DMS53 (cell line): ENCODE results near the gene NDUFA11.
A peak's percentile ranks its signal among the peaks of the same experiment; 100 is the strongest.

Experiments
- DNase-seq: peaks from one replicate; lab custom pipeline; 2025; lab: John Stamatoyannopoulos, UW

The NDUFA11 gene

GRCh38 chr19:5903624-5904351 lies at the start of gene NDUFA11:
Gene NDUFA11, minus strand, starts transcription at chr19:5903790. Its CDS starts 82 bp downstream, at chr19:5903708.
- DNase-seq: peak; percentile 98

DNA sequence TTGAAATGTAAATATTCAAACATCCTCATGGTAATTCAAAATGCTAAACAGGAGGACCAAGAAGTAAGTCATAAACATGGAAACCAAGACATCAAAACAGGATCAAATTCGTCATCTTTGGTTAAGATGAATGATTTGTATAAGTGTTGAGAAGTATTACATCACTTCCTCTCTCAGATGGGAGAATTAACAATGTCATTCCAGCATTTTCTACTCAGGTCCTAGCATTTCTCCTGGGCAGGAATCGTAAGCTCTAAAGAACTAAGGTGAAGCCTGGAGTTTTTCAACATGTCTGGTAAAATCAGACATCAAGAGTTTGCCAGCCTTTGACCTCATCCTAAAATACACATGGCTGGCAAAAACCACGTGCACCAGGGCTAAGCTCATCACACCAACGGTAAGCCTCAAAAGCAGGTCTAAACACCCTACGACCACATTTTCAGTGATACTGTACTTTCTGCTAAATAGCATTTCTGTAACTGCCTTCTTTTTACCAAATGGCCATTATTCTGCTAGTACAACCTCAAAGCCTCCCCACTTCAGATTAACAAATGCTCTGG lies 49.5 kb upstream of the NDUFA11 start:
- no peak for DNase-seq

GRCh38 chr19:5952193-5953029 lies 48.8 kb upstream of the NDUFA11 start:
- DNase-seq: no peak

DNA sequence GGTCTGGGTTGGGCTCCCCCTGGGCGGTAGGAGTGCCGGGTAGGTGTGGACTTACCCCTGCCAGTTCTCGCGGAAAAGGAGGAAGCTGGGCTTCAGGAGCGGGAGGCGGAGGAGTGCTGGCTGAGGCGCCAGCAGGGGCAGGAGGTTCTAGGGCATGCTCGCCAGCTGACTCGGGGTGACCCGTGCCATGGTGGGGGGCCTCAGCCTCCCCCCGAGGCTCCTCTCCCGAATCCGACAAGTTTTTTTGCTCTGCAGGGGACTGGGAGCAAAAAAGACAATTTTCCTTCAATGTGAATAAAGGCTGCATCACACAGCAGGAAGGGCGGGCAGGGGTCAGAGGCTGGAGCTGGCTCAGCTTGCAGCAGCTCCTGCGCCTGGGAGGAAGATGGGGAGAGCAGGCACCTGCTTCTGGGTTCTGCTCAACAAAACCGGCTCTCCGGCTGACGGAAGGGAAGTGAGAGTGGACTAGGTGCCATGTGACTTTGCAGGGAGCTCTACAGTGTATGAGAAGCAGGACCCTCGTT lies 47.8 kb upstream of the NDUFA11 start:
- no peak for DNase-seq

GRCh38 chr19:5950741-5951140 lies 47.2 kb upstream of the NDUFA11 start:
- DNase-seq: no peak

DNA sequence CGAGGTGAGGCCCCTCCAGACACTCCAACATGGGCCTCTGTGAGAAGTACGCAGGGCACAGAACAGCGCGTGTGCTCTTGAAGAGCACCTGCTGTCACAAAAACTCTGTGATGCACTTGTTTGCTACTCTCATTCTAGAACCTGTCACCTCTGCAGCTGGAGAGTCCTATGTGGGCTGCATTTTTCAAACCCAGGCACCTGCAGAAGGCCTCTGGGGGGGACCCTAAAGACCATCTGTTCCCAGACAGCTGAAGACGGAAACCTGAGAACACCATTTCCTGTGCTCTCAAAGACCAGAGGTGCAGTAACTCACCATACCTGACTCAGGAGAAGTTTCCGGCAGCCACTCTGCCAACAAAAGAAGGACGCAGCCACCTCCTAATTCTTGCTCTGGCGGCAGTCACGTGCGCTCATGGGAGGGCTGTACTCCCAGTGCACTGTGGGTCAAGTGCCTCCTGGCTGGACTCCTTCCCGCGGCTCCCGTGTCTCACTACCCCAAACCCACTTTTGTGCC lies 46.3 kb upstream of the NDUFA11 start:
- peak; percentile 85 for DNase-seq

DNA sequence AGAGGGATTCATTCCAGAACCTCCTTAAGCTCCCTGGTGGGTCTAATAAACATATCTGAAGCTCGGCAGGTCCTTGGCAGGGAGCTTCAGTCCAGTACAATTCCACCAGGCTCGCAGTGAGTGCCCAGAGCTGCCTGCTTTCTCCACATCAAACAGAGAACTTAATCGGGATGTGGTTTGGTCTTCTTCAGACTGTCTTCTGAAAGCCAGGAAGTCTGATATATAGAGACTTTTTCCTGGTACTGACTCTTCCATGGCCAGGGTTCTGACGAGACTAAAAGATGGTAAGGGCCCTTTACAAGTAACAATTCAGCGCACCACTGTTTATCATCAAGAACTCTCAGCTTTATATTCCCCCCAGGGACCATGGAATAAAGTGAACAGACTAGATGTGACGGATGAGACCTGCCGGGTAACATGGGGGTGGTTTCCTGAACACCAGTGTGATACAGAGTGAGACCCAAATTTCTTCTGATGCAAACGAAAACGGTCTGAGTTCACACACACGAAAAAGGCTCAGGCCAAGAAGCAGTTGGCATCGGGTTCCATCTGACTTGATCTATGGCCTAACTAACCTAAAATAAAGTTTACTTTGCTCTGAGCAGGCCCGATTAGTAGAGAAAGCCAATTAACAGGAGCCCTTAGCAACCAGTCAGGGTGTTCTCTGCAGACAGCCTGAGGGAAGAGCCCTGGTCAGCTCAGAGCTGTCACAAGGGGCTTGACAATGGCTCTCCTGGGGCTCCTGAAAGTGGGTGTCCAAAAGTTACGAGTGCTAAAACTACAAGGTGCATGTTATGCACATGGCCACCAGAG lies 45.4 kb upstream of the NDUFA11 start:
- no peak for DNase-seq

DNA sequence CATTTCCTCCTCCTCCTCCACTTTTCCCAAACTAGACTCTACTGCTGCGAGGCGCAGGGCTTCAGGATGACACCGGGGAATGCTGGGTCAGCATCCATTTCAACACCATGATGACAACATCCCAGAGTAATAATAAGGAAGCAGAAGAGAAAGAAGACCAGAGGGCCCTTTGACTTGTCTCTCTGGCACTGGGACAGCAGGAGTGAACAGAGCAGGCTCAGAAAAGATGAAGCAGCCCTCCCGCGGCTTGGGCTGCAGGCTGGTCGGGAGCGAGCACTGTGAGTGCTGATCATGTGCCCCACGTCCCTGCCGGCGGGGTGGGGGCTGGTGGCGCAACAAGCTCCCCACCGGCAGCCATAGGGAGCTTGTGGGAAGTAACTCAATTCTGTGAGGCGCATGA lies 43.8 kb upstream of the NDUFA11 start:
- no peak for DNase-seq

GRCh38 chr19:5943623-5944022 lies 40.0 kb upstream of the NDUFA11 start:
- no peak for DNase-seq

GRCh38 chr19:5943045-5943444 lies 39.5 kb upstream of the NDUFA11 start:
- no peak for DNase-seq

- DNase-seq: no peak
These were observed 38.1 kb upstream of the NDUFA11 start for GRCh38 chr19:5941673-5942072.

- DNase-seq: no peak
These were observed 36.9 kb upstream of the NDUFA11 start for GRCh38 chr19:5940260-5941208.

DNA sequence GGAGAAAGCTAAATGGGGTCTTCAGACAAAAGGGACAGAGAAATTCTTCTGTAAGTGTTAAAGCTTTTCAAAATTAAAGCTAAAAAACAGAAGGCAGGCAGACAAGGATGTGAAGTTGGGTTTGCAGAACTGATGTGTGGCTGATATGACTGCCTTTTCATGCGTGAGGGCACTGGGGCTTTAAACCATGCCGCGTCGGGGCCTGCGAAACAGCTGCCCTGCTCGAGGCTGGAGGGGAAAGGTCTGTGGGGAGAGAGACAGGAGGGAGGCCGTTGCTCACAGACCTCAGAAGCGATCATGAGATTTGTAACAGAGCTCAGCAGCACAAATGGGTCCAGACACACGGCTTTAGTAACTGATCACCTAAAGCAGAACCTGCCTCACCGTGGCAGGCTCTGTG lies 34.0 kb upstream of the NDUFA11 start:
- no peak for DNase-seq

DNA sequence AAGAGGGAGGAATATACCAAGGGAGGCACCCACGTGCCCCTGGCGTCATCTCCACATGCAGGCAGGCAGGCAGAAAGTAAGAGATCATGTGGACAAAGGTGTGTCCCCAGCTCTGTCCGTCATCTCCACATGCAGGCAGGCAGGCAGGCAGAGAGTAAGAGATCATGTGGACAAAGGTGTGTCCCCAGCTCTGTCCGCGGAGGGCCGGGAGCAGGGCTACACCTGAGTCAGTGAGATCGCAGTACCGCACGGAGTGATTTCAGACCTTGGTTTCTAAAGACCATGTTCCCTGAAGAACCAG lies 32.7 kb upstream of the NDUFA11 start:
- DNase-seq: no peak

DNA sequence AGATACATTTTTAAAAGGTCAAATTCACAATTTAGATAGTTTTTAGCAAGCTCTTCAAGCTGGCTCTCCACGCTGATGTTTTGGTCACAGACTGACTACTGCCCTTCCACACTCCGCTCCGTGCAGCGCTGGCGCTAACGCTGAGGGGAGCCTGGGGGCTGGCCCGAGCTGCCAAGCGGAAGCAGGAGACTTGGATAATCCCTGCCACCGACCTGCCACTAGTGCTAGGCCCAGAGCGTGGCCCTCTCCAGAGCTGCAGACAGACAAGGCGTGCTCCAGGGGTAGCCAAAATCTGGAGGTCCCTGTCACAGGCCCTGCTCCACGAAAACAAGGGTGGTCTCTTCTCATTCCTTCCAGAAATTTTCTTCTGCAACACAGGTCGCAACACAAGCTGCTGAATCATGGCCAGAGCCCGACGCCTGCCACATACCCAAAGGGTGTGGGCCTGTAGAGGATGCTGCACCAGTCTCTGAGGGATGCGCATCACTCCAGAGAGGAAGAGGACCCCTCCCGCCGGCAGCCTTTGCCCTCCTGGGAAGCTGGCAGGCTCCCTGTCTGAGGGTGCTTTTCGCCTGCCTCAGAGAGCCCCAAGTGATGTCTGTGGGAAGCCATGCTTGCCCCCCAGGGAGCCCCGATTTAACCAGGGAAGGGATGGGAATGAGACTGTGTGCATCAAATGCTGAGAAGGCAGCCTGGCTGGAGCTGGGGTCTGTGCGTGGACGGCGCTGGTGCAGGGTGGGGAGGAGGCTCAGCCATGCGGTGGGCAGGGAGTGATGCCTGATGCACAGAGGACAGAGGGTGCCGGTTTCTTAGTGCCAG lies 32.1 kb upstream of the NDUFA11 start:
- DNase-seq: no peak

GRCh38 chr19:5934774-5935472 lies 31.3 kb upstream of the NDUFA11 start:
- DNase-seq: no peak

- no peak for DNase-seq
These were observed 30.4 kb upstream of the NDUFA11 start for GRCh38 chr19:5934069-5934401.

DNA sequence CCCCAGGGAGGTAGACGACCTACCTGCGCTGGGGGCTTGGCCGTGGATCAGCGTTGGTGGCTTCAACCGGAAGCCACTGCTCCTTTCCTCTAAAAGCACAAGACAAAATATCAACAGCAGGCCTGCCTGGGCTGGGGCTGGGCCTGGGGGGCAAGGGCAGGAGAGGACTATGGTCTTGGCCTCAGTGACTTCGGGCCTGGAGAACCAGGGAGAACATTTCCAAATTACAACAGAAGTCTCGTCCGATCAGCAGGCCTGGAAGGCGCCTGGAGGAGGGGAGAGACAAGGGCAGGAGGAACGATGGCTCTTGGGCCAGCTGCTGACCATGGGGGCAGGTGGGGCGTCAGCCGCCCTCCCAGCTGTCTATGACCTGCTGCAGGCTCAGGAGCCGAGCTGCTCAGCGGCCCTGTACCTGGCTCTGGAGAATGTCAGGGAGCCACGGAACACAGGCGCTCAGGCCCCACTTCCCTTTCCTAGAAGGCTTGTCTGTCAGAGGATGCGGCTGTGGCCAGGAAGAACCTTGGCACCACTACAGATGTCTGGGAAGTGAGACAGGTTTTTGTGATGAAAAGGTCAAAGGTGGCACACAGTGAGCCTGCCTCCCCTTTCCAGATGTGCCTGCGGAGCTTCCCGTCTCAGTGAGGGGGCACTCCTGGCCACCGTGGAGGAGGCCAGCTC lies 29.9 kb upstream of the NDUFA11 start:
- DNase-seq: no peak
